22Rv1 (cell line): Measurements from ENCODE around the gene ADCY5.

Experiments
- H3K27ac ChIP-seq: fragments of 450-650 bp; 2 replicates; pipeline ENCODE4 v1.5.1; 2017
- ZFX ChIP-seq: fragments of 450-650 bp; IDR thresholded peaks from 2 replicates; pipeline ENCODE4 v1.6.1; 2017; ENCODE audit warnings: antibody characterized with exemption, borderline replicate concordance
- TF ChIP-seq, protein P1 (sequence below): fragments of 450-650 bp; IDR thresholded peaks from 2 replicates; pipeline ENCODE4 v1.5.1; 2017; ENCODE audit warnings: mild to moderate bottlenecking

ADCY5 gene

GRCh38 chr3:123397921-123398785, 50.7 kb downstream of the ADCY5 start:
- H3K27ac ChIP-seq = no peak overlapping the region
- TF ChIP-seq, protein P1, sequence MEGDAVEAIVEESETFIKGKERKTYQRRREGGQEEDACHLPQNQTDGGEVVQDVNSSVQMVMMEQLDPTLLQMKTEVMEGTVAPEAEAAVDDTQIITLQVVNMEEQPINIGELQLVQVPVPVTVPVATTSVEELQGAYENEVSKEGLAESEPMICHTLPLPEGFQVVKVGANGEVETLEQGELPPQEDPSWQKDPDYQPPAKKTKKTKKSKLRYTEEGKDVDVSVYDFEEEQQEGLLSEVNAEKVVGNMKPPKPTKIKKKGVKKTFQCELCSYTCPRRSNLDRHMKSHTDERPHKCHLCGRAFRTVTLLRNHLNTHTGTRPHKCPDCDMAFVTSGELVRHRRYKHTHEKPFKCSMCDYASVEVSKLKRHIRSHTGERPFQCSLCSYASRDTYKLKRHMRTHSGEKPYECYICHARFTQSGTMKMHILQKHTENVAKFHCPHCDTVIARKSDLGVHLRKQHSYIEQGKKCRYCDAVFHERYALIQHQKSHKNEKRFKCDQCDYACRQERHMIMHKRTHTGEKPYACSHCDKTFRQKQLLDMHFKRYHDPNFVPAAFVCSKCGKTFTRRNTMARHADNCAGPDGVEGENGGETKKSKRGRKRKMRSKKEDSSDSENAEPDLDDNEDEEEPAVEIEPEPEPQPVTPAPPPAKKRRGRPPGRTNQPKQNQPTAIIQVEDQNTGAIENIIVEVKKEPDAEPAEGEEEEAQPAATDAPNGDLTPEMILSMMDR = no peak
- TF ChIP-seq ZFX = no peak

DNA sequence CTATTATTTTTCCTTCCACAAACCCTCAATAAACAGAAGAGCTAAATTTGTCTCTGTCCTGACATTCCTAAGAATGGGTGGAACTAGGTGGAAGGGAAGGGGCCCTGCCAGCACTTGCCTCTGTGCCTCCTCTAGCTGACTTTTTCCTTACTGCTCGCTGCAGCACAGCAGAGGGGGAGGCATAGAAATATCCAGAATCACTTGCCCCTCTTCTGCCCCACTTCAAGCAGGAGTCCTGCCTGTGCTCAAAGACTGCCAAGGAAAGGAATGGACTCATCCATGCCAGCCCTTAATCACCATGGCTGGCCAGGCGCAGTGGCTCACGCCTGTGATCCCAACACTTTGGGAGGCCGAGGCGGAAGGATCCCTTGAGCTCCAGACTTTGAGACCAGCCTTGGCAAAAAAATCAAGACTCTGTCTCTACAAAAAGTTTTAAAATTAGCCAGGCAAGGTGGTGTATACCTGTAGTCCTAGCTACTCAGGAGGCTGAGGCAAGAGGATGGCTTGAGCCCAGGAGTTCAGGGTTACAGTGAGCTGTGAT, 51.8 kb downstream of the ADCY5 start:
- no peak for TF ChIP-seq ZFX
- TF ChIP-seq, protein P1 = no peak
- no peak overlapping the region for H3K27ac ChIP-seq

- TF ChIP-seq, protein P1 = no peak
- no peak for TF ChIP-seq ZFX
- H3K27ac ChIP-seq = no peak overlapping the region
Observed at GRCh38 chr3:123396171-123397049, 52.5 kb downstream of the ADCY5 start.

GRCh38 chr3:123395235-123395634, 53.7 kb downstream of the ADCY5 start:
- no peak for TF ChIP-seq ZFX
- TF ChIP-seq, protein P1 = no peak
- no peak overlapping the region for H3K27ac ChIP-seq

GRCh38 chr3:123394391-123395020, 54.4 kb downstream of the ADCY5 start:
- H3K27ac ChIP-seq = no peak overlapping the region
- TF ChIP-seq, protein P1 = no peak
- no peak for TF ChIP-seq ZFX

- TF ChIP-seq, protein P1 = no peak
- TF ChIP-seq ZFX = no peak
- no peak overlapping the region for H3K27ac ChIP-seq
Observed at GRCh38 chr3:123392871-123393620, 55.8 kb downstream of the ADCY5 start.
